ENCODE results near the gene MPRIP.
"Not testable (repeated sequence)": the region's sequence is repeated elsewhere in the genome, so short reads cannot be mapped to it uniquely, and the experiment has no call there.

The MPRIP gene

GRCh38 chr17:17128476-17129075, 86.3 kb downstream of the MPRIP start:
- DNase-seq (ENCODE audit: low read depth) = no peak

GRCh38 chr17:17129466-17129865, 87.2 kb downstream of the MPRIP start:
- no peak for DNase-seq (ENCODE audit: low read depth)

DNA sequence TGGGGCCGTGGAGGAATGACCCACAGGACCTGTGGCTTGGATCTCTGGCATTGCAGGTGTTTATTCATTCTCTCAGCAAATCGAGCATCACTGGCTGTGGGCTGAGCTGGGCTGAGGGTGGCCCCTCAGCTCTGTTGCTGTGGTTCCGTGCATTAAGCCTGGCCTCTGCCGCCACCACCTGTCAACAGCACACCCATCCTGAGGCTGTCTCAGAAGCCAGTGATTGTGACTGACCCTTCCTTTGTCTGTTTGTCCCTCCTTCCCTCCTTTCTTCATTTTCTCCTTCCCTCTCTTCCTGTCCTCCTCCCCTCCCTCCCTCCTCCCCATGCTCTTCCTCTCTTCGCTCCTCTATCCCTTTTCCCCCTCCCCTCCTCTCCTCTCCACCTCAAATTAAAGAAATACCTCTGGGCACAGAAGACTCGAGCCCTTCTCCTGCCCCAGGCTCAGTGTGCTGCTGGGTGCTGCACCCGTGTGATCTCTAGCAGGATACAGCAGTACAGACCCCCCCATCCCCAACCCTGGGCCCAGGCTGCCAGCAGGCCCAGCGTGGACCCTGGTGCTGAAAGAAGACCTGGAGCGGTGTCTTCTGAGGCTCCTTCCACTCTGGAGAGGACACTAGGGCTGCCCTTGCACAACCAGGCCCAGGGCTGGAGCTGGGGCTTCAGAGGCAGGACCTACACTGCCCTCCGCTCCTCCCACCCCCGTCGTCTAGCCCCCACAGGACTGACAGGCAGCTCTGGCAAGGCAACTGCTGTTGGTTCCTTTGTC, 88.0 kb downstream of the MPRIP start:
- DNase-seq (ENCODE audit: low read depth) = no peak

GRCh38 chr17:17131839-17132238, 89.6 kb downstream of the MPRIP start:
- DNase-seq (ENCODE audit: low read depth) = no peak

- no peak for DNase-seq (ENCODE audit: low read depth)
Measured at GRCh38 chr17:17132746-17133145, 90.5 kb downstream of the MPRIP start.

- DNase-seq (ENCODE audit: low read depth) = no peak
Measured at GRCh38 chr17:17134051-17134956, 92.0 kb downstream of the MPRIP start.

- DNase-seq (ENCODE audit: low read depth) = no peak
Measured at GRCh38 chr17:17134957-17135333, 92.7 kb downstream of the MPRIP start.

- DNase-seq (ENCODE audit: low read depth) = not testable (repeated sequence)
Measured at GRCh38 chr17:17136221-17136620, 94.0 kb downstream of the MPRIP start.

DNA sequence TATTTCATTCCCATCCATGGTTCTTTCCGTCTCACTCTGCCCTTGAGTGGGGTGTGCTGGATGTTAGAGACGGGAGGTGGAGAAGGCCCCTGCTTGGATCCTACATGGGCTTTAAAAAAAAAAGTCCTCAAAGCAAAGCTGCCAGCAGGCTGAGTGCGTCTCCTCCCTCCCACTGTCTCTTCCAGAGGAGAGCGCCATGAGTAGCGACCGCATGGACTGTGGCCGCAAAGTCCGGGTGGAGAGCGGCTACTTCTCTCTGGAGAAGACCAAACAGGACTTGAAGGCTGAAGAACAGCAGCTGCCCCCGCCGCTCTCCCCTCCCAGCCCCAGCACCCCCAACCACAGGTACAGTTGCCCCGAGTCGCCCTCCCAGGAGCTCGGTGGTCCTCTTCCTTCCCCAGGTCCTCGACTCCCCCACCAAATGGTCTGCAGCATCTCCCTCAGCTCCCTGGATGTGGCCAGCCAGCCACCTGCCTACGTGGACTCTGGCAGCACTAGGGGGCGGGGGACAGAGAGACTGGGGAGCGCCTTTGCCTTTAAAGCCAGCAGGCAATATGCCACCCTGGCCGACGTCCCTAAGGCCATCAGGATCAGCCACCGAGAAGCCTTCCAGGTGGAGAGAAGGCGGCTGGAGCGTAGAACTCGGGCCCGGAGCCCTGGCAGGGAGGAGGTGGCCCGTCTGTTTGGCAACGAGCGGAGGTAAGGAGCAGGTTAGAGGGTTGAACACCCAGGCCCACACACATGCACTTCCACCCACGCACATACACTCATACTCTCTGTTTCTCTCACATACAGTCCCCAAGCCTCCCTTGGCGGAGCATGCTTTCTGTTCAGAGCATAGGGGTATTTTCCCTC, 95.7 kb downstream of the MPRIP start:
- no peak for DNase-seq (ENCODE audit: low read depth)

GRCh38 chr17:17139972-17140589, 97.8 kb downstream of the MPRIP start:
- no peak for DNase-seq (ENCODE audit: low read depth)

- peak; percentile 56 for DNase-seq (ENCODE audit: low read depth)
Measured at GRCh38 chr17:17140590-17140980, 98.3 kb downstream of the MPRIP start.

DNA sequence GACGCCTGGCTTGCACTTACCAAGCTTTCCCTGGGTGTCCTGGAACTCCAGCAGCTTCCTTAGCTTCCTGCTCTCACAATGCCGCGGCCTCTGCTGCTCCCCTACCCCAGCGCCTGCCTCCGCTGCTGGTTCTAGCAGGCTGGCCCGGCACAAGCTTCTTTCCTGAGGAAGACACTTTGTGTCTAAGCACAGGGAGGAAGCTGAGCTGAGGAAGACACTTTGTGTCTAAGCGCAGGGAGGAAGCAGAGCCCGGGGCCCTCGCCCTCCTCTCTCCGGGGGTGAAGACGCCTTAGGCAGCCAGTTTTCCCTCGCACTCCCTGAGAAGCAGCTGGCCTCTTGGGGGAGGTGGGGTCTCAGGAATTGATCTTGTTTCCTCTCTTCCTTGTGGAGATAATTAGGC, 99.0 kb downstream of the MPRIP start:
- no peak for DNase-seq (ENCODE audit: low read depth)

DNA sequence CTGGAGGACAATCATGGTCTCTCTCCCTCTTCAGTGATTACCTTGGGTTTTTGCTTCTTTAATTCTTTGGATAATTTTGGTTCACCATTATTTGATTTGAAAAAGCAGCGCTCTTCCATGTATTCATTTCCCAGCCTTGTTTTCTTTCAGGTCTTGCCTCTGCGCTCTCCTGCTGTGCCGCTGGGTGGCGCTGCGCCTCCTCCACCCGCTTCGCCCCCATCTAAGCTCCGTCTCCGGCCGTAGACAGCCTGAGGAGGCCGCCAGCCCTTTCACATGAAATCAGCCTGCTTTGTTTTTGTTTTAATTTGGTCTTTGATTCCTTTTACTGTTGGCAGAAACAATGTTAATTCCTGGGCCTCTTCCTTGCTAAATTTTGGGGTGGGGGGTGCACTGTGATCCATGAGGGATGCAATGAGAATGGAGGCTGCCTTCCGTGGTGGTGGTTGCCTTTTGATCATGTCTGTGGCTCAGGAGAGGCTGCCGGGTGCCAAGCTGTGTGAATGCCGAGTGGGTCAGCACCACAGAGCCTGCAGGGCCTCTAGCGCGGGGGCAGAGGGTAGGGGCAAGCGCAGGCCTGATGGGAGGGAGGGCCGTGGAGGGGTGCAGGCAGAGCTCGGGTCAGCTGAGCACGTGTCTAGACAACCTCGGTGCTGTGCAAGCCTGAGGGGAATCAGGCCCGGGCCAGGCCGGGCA, 99.7 kb downstream of the MPRIP start:
- no peak for DNase-seq (ENCODE audit: low read depth)

GRCh38 chr17:17142556-17142955, 100.3 kb downstream of the MPRIP start:
- no peak for DNase-seq (ENCODE audit: low read depth)

DNA sequence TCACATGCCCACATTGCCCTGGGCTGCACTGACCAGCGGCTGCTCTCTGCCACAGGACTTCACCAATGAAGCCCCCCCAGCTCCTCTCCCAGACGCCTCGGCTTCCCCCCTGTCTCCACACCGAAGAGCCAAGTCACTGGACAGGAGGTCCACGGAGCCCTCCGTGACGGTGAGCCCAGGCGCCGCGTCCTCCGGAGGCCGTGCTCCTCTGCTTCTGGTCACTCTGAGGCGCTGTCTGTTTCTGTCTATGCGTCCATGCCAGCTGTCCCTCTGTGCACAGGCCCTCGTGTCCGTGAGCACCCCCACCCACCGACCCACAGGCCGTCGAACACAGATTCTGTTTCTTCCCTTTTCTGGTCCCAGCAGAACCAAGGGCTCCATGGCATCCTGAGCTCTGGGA, 101.2 kb downstream of the MPRIP start:
- DNase-seq (ENCODE audit: low read depth) = no peak

- no peak for DNase-seq (ENCODE audit: low read depth)
Measured at GRCh38 chr17:17144061-17144460, 101.8 kb downstream of the MPRIP start.

DNA sequence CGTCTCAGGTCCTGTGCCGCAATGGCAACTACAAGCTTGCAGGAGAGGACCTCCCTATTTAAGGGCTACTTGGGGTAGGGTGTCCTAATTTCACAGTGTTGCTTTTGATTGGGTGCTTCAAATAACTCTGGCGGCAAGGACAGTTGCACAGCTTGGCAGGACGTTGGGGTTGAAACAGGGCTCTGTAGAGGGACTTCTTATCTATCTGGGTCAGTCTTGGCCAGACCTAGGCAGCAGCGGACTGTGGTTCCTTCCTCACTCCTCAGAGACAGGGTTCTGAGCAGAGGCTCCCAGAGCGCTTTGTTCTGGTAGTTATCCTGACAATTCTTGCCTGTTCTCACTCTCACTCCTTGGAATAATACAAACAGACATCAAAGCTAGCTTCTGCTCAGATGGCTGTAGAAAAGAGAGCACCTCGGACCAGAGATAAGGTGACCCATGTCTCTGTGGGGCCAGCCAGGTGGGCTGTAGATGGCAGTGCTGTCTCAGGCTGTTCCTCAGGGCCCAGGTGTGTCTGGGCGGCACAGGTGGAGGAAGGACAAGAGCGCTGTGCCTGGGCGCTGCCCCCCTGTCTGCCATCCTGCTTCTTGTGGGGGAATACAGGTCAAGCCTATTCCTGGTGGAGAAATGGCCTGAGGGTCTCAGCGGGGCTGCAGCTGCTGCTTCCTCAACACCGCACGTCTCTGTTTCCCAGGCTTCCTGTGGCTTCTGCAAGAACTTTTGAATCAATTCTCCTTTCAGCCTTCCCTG, 102.8 kb downstream of the MPRIP start:
- DNase-seq (ENCODE audit: low read depth) = no peak

GRCh38 chr17:17146786-17147406, 104.6 kb downstream of the MPRIP start:
- no peak for DNase-seq (ENCODE audit: low read depth)

GRCh38 chr17:17147821-17148220, 105.6 kb downstream of the MPRIP start:
- no peak for DNase-seq (ENCODE audit: low read depth)
